ENCODE measurements around the gene MEI4.
"Not testable (repeated sequence)": the region's sequence is repeated elsewhere in the genome, so short reads cannot be mapped to it uniquely, and the experiment has no call there.

The MEI4 gene

GRCh38 chr6:77678048-77678447 lies 25.2 kb downstream of the MEI4 start:
- no peak for DNase-seq (ENCODE audit: low read depth)

- no peak for DNase-seq (ENCODE audit: low read depth)
Measured at GRCh38 chr6:77683515-77683914, 30.7 kb downstream of the MEI4 start.

GRCh38 chr6:77686931-77687330 lies 34.1 kb downstream of the MEI4 start:
- no peak for DNase-seq (ENCODE audit: low read depth)

- no peak for DNase-seq (ENCODE audit: low read depth)
Measured at GRCh38 chr6:77688649-77689048, 35.8 kb downstream of the MEI4 start.

- DNase-seq (ENCODE audit: low read depth) = not testable (repeated sequence)
Measured at GRCh38 chr6:77700095-77700494, 47.3 kb downstream of the MEI4 start.

- DNase-seq (ENCODE audit: low read depth) = no peak
Measured at GRCh38 chr6:77707603-77708002, 54.8 kb downstream of the MEI4 start.

- no peak for DNase-seq (ENCODE audit: low read depth)
Measured at GRCh38 chr6:77715588-77715987, 62.7 kb downstream of the MEI4 start.

GRCh38 chr6:77716311-77716710 lies 63.5 kb downstream of the MEI4 start:
- DNase-seq (ENCODE audit: low read depth) = no peak

GRCh38 chr6:77736010-77736409 lies 83.2 kb downstream of the MEI4 start:
- DNase-seq (ENCODE audit: low read depth) = not testable (repeated sequence)

GRCh38 chr6:77740380-77740779 lies 87.5 kb downstream of the MEI4 start:
- DNase-seq (ENCODE audit: low read depth) = no peak

- DNase-seq (ENCODE audit: low read depth) = not testable (repeated sequence)
Measured at GRCh38 chr6:77752156-77752555, 99.3 kb downstream of the MEI4 start.

- DNase-seq (ENCODE audit: low read depth) = no peak
Measured at GRCh38 chr6:77762386-77762785, 109.5 kb downstream of the MEI4 start.

GRCh38 chr6:77763124-77763523 lies 110.3 kb downstream of the MEI4 start:
- no peak for DNase-seq (ENCODE audit: low read depth)

GRCh38 chr6:77764364-77764763 lies 111.5 kb downstream of the MEI4 start:
- no peak for DNase-seq (ENCODE audit: low read depth)

GRCh38 chr6:77773157-77773822 lies 120.5 kb downstream of the MEI4 start:
- no peak for DNase-seq (ENCODE audit: low read depth)

- no peak for DNase-seq (ENCODE audit: low read depth)
Measured at GRCh38 chr6:77774457-77774856, 121.6 kb downstream of the MEI4 start.

GRCh38 chr6:77776441-77776840 lies 123.6 kb downstream of the MEI4 start:
- DNase-seq (ENCODE audit: low read depth) = no peak

- no peak for DNase-seq (ENCODE audit: low read depth)
Measured at GRCh38 chr6:77778527-77778926, 125.7 kb downstream of the MEI4 start.

GRCh38 chr6:77786935-77787629 lies 134.2 kb downstream of the MEI4 start:
- DNase-seq (ENCODE audit: low read depth) = no peak

GRCh38 chr6:77796824-77797809 lies 144.3 kb downstream of the MEI4 start:
- no peak for DNase-seq (ENCODE audit: low read depth)

- no peak for DNase-seq (ENCODE audit: low read depth)
Measured at GRCh38 chr6:77812304-77812703, 159.5 kb downstream of the MEI4 start.

GRCh38 chr6:77813090-77813489 lies 160.3 kb downstream of the MEI4 start:
- no peak for DNase-seq (ENCODE audit: low read depth)

GRCh38 chr6:77814119-77814518 lies 161.3 kb downstream of the MEI4 start:
- no peak for DNase-seq (ENCODE audit: low read depth)
